Stimulated activated CD4-positive, alpha-beta T cell treated with anti-CD3 and anti-CD28 coated beads, Interleukin-1b, Interleukin-23, amount 100 ng/mL, for 1 hour (primary cell): Measurements from ENCODE around the gene FRMD4A.
"Not testable (repeated sequence)": the region's sequence is repeated elsewhere in the genome, so short reads cannot be mapped to it uniquely, and the experiment has no call there.

ENCODE experiments used
- DNase-seq, 2 donors: peaks; one replicate each; pipeline ENCODE4 v3.0.0-alpha.2; 2020; ENCODE audit warnings: low read depth in 2 of 2

Gene FRMD4A

DNA sequence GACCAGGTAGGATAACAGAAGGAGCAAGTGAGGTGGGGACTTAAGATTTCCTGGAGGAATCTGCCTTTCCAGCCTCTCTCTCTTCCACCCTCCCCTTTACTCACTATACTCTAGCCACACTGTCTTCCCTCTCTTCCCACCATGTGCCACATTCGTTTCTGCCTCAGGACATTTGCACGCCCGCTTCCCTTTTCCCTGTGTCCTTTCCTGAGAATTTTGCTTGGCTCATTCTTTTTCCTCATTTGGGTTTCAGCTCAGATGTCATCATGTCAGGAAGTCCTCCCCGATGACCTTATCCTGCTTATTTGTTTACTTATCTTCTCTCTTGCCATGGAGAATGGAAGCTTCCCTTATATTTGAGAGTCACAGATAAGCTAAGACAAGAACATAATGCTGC, 380.2 kb downstream of the FRMD4A start:
- no peak for DNase-seq

DNA sequence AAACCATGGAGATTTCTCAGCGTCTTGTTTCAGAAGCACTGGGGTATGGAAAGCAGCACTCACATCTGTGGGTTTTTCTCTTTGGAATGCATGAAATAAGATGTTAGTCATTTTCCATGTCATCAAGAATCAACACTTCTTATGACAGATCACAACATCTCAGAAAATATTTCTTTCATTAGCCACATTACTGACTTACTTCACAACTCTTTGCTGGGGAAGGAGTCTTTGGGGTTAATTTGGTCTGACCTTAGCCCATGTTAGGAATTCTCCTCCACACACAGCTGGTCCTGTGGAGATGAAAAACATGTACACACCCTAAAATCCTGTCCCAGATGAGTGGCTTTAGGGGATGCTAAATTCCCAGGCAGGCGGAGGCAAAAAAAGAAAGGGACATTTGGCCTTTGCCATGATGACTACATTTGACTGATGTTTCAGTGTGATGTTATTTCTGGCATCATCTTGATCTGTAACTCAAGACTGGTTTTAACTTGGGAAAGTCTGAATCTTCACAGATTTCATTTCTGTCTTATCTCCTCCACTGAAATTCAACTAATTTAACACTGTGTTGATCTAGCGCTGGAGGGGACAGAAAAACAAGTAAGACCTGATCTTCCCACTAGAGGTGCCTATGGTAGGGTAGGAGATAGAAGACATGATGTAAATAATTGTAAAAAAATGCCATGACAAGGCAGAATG, 380.7 kb downstream of the FRMD4A start:
- DNase-seq = no peak

DNA sequence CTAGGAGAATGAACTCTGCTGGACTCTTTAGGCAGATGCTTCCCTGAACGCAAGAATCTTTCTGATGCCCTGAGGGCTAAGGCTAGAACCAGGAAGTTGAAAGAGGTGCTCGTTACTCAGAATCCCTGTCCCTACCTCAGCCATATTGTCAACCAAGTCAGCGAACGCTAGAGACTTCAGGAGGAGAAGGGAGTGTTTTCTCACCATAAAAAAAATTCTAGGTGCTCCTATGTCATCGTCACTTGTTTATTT, 384.6 kb downstream of the FRMD4A start:
- no peak for DNase-seq

DNA sequence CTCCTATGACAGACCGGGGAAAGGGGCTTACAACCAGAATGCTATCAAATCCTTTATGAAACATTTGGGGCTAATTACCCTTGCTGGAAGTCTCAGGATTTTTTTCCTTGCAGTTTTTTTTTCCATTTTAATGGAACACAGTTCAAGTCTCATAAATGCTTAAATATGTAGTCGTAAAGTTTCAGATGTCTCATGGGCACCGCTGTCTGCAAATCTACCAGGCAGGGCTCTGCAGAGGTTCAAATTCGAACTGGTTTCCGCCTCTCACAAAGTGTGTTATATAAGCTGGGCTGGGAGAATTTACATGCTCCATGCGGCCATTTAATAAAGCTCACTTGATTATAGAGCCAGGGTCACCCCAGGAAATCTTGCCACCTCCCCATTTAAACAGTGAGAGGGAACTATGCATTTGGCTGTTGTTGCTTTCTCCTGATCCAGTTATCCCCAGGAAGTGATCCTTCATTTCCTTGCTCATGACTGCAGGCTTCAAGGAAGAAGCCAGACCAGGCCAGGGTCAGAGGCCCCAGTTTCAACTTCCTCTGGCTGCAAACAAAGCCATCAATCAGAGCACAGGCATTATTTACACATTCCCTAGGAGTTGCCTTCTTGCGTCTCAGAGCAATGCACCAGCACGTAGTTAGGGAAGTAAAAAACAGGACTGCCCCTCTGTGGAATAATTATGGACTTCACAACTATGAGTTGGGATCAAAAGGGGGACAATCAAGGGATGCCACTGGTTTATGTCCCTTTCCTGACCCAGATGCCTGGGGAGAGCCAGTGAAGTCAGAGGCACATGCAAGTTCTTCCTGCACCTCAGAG, 385.1 kb downstream of the FRMD4A start:
- no peak for DNase-seq

DNA sequence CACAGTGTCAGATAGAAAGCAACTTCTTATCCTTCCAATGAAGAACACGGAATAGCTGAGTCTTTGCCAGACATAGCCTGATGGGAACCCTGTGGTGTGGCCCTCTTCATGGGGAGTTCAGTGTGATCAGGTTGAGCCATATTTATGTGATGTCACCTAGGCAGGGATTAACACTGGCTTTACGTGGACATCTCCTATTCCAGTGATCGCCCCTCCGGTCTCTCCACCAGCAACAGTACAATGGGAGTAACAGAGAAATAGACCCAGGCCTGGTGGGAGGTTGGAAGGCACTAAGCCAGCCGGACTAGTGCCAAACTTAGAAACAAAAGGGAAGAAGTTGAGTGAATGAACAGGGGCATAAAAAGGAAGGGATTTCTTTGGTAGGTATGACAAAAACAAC, 385.9 kb downstream of the FRMD4A start:
- DNase-seq = no peak

DNA sequence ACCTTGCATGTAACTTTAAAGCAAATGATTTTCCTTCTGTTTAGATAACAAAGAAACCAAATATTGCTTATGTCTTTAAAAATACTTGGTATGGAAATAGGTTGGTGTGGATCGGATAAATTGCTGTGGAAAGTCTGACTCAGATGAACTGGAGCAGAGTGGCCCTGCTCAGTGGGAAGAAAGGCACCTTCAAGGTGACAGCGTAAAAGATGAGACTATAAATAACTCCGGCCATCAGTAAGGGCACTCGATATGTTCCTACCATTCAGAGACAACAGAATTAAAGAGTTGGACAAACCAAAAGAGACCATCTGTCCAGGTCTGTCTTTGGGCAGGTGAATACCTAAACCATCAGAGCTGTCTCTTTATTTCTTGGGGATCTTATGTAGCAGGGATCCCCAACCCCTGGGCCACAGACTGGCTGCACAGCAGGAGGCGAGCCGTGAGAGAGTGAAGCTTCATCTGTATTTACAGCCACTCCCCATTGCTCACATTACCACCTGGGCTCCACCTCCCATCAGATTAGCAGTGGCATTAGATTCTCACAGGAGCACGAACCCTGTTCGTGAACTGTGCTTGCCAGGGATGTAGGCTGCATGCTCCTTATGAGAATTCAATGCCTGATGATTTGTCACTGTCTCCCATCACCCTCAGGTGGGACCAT, 386.9 kb downstream of the FRMD4A start:
- DNase-seq = no peak

DNA sequence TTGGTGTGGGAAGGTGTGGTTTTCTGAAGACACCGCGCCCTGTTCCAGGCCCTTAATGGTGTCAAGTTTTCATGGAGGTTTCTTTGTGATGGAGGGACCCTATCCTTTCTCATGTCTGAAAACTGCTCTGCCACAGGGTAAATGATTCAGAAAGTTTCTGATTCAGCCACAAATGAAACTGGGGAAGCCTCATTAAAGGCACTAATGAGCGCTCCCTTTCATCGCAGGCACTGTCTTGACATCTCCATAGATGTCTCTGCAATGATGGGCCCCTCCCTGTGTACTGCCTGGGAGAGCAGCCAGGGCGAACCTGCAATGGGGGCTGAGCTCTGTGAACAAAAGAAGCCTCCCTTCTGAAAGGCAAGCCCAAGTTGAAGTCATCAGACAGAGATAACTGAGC, 388.7 kb downstream of the FRMD4A start:
- no peak for DNase-seq

DNA sequence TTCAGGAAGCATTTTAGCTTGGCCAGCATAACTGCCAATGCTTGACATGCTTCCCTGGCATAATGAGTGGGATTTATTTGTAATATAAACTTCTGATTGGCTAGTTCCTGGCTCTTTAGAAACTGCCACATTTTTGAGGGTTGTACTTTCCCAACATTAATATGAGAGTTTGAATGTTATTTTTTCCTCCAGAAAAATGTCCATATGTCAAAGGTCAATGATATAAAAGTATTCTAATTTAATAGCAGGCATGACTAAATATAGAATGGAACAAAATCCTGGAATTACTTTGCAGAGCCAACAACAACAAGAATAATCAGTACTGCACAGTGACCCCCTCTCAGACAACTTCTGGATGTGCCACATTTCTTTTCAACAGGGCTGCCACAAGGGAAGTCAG, 391.3 kb downstream of the FRMD4A start:
- DNase-seq = no peak

DNA sequence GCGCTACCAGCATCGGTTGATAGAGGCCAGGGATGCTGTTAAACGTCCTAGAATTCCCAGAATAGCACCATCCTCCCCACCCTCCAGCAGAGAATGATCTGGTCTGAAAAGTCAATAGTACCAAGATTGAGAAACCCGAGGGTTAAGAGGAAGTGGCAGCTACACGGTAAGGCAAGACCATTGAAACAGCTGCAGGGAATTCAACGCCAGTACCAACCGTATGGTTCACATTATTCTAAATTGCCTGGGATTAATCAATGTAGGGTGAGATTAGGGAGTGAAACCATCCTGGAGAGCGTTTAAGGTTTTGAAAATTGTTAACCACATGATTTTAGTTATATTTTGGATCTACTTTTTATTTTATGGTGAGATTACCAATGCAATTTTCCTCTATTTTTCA, 391.8 kb downstream of the FRMD4A start:
- no peak for DNase-seq

DNA sequence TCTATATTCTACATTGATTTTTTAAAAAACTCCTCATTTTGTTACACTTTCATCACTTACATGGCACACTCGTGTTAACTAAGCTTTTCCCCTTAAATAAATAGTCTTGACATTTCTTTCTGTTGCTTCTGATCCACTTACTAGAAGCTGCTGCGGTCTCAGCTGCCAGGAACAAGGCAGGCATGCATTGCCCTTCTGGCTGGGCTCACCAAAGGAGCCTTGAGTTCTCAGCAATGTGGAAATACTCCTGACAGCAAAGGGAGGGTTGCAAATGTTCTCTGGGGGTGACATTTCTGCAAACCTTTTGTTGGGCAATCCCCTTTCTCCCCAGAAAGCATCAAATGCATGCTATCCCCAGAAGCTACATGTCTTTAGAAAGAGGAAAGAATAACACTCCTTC, 393.9 kb downstream of the FRMD4A start:
- DNase-seq = no peak

DNA sequence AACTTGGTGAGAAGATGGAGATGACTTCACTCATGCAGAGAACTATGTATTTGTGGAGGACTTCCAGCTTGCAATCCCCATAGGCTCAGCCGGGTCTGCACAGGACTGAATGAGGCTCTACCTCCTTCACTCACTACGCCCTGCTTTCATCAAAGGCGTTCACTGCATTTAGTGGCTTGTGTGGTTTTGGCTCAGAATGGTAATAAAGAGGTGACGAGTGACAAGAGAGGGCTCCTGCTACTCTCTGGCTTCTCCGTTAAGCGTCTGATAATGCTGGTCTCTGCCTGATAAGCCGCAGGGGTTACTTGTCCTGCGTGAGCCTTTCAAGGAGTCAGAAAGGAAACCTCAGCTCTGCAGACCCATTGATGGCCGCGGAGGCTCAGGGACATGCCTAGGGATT, 400.6 kb downstream of the FRMD4A start:
- no peak for DNase-seq

DNA sequence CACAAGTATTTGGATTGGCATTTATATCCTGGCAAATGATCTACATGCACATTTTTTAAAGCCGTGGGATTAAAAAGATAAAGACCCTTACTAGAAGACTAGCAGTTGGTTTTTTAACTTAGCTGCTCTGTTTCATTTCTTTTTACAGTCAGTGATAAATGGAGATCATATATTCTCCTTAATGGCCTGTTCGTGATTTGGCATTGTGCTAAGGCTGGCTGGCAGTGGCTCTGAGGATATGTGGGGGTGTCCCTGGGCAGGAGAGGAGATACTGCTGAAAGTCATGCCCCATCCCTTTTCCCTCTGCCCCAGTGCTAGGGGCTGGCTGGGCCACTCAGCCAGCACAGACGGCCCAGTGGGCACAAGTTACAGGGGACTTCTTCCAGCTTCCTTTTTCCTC, 402.3 kb downstream of the FRMD4A start:
- DNase-seq = no peak

DNA sequence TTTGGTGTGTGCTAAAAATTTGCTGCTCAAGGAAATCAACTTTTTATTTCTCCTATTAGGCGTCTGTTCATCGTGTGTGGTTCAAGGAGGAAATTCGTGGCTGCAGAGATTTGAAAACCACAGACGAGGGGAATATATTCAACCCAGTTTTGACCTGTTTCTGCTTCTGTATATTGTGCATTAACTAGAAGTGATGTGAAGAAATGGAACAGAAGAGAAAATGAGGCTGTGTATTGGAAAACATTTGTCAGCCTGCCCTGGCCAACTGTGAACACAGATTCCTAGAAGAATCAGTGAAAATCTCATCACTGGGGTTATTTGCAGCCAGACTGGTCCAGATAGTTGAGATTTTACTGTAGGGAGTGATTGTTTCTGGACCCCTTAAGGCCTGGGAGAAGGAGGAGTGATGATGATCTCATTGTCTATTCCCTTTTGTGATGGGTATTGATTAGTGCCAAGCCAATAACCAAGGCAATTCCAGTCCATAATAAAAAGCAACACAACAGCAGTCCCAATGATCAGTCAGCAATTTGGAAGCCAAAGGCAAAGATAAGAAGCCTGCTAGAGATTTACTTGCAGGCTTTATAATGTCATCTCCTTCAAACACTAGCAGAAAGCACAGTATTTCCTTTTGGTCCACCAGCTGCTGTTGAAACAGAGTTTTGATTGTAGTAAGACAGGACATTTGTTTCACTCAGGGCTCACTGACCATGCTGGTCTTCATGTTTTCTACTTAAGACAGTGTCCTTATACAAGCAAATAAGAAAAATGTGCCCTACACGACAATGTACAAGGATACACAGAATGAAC, 404.5 kb downstream of the FRMD4A start:
- no peak for DNase-seq

DNA sequence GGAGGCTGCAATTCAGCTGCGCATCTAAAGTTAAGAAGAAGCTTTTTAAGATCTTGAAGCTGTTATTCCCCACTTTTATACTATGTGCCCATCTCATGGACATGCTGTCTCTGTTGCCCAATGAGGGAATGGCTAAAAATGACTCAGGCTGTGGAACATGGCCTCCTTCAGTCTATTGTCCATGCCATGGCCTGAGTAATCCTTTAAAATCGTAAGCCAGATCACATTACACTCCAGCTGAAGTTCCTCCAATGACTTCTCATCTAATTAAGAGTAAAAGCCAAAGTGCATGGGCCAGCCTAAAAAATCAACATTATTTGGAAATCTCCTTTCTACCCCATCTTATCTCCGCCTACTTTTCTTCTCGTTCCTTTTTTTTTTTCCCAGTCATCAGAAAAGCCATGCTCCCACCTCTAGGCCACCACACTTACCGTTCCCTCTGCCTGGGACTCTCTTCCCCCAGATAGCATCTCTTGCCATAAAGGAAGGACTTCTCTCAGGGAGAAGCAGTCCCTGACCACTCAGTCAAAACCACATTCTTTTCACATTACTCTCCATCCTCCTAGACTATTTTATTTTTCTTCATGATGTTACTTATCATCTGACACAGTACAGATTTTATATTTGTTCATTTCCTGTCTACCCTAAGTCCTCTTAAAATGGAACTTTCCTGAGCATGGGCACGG, 406.5 kb downstream of the FRMD4A start:
- DNase-seq = no peak

DNA sequence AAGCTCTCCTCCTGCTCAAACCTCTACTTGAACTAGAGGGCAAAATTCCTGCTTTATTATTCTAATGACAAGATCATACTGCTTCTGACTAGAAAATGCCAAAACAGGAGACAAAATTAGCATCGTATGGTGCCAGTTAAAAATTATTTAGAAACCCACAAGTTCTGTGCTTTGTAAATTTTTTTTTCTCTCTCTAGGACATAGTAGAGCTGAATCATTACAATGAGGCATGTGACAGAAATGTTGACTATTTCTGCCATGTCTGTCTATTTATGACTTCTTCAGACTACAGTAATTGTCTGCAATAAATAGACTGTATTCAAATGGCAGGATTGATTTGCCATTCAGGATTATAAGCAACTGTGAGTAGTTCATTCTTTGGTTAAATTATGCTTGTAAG, 408.1 kb downstream of the FRMD4A start:
- DNase-seq = no peak

DNA sequence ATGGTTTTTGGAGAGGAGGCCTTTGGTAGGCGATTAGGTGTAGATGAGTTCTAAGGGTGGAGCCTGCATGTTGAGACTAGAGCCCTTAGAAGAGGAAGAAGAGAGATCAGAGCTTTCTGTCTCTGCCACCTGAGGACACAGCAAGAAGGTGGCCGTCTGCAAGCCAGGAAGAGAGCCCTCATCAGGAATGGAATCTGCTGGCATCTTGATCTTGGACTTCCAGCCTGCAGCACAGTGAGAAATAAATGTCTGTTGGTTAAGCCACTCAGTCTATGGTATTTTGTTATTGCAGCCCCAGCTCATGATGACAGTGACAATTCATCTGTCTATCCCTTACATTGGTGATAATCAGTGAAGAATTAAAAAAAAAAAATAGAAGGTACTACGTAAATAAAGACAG, 408.8 kb downstream of the FRMD4A start:
- no peak for DNase-seq

DNA sequence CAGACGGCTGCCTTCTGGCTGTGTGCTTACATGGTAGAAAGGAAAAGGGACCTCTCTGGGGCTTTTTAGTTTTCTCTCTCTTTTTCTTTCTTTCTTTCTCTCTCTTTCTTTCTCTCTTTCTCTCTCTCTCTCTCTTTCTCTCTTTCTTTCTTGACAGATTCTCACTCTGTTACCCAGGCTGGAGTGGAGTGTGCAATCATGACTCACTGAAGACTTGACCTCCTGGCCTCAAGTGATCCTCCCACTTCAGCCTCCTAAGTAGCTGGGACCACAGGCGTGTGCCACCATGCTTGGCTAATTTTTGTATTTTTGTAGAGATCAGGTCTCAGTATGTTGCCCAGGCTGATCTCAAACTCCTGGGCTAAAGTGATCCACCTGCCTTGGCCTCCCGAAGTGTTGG, 409.6 kb downstream of the FRMD4A start:
- not testable (repeated sequence) for DNase-seq

DNA sequence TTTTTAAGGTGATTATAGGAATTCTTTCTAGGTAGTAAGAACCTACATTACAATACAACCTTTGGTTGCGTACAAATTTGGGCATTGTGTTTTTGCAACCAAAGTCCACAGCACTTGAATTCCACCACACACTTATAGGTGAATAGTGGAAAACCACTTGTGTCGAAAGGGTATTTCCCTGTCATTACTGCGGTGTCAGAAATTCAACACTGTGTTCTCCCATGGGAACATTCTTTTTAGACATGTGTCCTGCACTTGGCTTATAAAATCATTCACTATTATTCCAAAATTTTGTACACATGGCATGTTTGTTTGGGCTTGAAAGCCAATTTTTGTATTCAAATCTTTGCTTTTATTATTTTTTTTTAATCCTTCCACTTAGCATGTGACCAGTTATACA, 410.3 kb downstream of the FRMD4A start:
- DNase-seq = no peak

DNA sequence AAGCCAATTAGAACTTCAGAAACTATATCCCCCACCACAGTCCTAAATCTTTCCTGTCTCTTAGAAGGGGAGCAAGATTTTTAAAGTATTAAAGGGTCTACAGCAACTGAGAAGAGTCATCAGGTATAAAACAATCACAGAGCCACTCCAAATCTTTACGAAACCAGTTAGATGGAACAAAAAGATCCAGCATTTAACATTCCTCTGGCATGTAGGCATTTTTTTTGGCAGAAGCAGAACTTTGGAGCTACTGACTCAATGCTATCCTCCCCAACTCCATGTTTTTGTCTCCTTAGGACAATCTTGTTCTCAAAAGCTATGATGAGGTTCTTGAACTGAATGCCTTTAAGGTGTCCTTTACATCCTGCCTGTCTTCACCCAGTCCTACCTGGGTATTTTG, 410.7 kb downstream of the FRMD4A start:
- no peak for DNase-seq

DNA sequence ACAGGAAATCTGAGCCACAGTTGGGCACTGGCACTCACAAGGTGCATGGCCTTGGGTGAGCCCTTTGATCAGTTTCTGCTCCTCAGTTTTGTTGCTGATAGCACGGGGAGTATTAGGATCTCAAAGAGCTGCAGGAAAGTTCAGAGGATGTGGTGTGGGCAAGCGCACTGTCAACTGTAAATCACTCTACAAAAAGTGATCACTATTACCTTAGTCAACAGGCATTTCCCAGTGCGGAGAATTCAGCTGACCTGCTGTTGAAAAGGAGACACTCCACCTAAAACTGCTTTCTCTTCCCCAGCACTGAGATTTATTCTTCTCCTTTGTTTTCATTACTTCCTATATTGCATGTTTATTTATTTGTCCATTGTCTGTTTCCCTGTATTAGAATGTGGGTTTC, 412.9 kb downstream of the FRMD4A start:
- DNase-seq = no peak

DNA sequence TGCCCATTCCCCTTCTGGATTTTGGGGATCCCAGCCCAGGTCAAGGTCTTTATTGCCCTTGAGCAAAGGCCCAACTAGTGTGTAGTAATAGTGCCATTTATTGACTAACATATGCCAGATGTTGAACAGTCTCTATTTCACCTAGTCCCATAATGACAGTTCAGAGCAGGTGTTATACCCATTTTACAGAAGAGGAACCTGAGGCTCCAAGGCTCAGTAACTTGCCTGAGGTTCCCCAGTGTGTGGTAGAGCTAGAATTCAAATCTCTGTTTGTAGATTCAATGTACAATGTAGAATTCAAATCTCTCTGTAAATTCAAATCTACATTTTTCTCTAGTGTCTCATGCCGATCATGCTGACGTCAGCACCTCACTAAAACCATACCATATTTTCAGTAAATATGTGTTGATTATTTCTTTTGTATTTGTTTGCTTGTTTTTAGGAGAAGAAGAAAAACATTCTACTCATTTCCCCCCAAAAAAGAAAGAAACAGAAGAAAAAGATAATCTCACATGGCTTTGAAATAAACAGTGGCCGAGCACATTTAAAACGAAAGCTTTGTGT, 414.3 kb downstream of the FRMD4A start:
- no peak for DNase-seq

DNA sequence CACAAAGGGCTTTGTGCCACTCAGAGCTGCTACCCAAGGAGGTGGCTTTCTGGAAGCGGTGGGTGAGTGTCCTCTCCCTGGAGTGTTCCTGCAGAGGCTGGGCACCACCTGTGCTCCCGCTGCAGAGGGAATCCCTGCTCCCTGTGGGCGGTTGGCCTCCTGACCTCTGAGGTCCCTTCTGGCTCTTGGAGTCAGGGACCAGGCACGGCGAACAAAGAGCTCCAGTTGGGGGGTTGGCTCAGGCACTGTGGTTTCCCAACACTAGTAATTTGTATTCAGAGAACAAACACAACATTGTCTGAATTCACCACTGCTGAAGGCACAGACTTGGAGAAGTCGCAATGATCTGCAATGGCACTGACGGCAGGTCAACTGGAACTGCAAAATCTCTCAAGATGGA, 415.0 kb downstream of the FRMD4A start:
- DNase-seq = no peak
